ENCODE results near the gene DHRS7. TPM values are rescaled to one million over a fixed set of nuclear protein-coding genes. Genes with fewer than 3 reads are reported as not detected.

DHRS7 gene
- total RNA-seq, 3 donors from 2014 or later, result 30.1 to 41.7 (median 35.2) TPM

DNA sequence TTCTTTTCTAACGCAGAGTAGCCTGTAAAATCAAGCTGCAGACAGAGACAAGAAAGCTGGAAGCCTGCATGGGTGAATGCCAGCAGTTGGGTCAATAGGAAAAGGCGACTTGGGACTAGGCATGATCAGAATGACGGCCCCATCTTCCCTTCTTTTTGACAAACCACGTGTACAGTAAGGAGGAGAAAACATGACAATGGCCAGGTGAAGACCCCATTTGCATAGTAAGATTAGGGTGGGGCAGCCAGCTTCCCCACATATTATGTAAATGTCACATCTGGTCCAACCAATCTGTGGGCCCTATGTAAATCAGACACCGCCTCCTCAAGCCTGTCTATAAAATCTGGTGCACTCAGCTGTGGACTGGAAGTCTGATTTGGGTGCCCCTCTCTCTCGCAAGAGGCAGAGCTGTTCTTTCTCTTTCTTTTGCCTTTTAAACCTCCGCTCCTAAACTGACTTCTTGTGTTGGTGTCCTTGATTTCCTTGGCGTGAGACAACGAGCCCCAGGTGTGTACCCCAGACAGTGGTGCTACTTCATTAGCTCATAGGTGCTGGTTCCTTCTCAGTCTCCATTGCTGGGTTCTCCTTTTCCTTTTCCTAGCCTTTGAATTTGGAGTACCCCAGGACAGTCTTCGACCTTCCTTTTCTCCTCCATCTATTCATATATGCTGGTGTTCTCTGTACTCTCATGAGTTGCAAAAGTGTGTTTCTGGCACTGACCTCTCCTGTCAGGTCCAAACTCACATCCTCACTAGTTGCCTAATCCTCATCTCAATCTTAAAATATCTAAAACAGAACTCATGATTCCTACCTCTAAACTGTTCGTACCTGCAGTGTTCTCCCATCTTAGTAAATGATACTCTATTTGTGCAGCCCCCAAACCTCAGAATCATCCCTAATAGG, 9.4 kb upstream of the DHRS7 start:
- Mint-ChIP-seq H3K4me3 (no peak overlapping the region), H3K27me3 (ENCODE audit: low read depth) (no peaks in the 10 kb centered on the region)
- no peak for DNase-seq

DNA sequence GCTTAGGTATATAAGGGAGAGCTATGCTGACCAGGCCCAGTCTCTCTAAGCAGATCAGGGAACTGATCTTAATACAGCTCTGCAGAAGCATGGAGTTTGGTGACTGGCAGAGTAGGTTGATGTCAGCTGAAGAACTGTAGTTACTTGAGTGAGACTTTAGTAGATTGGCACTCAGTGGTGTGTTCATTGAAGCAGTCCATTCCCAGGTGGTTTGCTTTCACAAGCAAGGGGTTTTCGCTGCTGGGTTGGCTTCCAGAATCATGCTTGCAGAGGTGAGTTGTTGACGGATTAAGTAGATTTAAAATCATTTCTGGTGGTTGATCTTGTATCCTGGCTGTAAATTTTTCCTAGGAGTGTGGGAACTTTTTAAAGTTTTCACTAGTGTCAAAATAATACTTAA, 6.5 kb upstream of the DHRS7 start:
- Mint-ChIP-seq H3K36me3 (ENCODE audit: insufficient read depth) (no peaks in the 10 kb centered on the region), H3K27me3 (ENCODE audit: low read depth) (no peaks in the 10 kb centered on the region), H3K4me1 (ENCODE audit: low read depth) (peaks cover under 1% of the 10 kb centered on the region), H3K9me3 (no peaks in the 10 kb centered on the region), H3K4me3 (no peak overlapping the region)
- ATAC-seq, result no peak
- no peak for DNase-seq

More for the DNA sequence above, 9.4 kb upstream of the DHRS7 start:
- peaks cover under 1% of the 10 kb centered on the region for H3K9me3 Mint-ChIP-seq
- H3K36me3 Mint-ChIP-seq (ENCODE audit: insufficient read depth), result no peaks in the 10 kb centered on the region
- no peaks in the 10 kb centered on the region for H3K4me1 Mint-ChIP-seq (ENCODE audit: low read depth)
- ATAC-seq, result no peak

DNA sequence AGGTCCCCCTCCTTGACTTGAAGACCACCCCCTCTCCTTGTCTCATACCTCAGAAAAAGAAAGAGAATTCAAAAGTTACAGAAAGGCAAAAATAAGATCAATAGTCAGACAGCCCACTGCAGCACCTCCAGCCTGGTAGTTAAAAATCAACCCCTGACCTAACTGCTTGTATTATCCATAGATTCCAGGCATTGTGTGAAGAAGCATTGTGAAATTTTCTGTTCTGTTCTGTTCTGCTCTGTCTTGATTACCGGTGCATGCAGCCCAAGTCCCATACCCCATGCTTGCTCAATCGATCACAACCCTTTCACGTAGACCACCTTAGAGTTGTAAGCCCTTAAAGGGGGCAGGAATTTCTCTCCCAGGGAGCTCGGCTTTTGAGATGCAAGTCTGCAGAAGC, 5.8 kb upstream of the DHRS7 start:
- Mint-ChIP-seq H3K4me3 (no peak overlapping the region), H3K27me3 (ENCODE audit: low read depth) (no peaks in the 10 kb centered on the region), H3K36me3 (ENCODE audit: insufficient read depth) (no peaks in the 10 kb centered on the region), H3K4me1 (ENCODE audit: low read depth) (peaks cover 8% of the 10 kb centered on the region), H3K9me3 (no peaks in the 10 kb centered on the region)
- ATAC-seq (no peak), DNase-seq (no peak)

DNA sequence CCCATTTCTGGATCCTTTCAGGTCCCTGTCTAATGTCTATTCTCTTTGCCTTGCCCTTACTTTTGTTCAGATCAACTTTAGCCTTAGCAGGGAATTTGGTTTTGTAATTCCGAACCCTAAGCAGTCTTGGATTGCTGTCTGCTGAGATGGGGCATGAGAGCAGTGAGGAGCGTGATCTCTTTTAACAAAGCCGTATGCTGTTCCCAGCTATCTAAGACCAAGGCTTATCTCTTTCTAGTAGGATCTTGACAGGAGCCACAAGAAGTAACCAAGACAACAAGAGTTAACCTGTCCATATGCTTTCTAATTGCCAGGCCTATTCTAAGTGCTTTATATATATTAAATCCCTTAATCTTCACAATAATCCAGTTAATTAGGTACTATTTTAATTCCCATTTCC, 4.5 kb upstream of the DHRS7 start:
- Mint-ChIP-seq H3K36me3 (ENCODE audit: insufficient read depth) (no peaks in the 10 kb centered on the region), H3K9me3 (no peaks in the 10 kb centered on the region), H3K4me3 (no peak overlapping the region), H3K27me3 (ENCODE audit: low read depth) (no peaks in the 10 kb centered on the region), H3K4me1 (ENCODE audit: low read depth) (peaks cover 15% of the 10 kb centered on the region)
- ATAC-seq (no peak), DNase-seq (no peak)

DNA sequence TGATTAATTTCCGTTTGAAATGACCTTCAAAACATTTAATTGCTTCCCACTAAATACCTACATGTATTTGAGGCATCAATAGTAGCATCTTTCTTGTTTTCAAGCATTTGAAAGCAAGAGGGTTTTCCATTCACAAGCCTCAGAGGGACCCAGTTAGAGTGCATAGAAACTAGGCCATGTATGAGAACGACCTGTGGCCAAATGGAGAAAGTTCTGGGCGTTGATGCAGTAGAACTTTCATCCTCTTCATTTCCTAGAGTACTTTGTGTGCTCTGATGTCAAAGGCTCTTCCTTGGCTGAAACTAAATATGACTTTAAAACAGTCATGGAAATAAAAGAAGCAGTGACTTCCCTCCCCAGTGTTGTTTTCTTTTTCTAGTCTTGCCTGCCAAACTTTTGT, 944 bp upstream of the DHRS7 start:
- Mint-ChIP-seq H3K27me3 (ENCODE audit: low read depth) (no peaks in the 10 kb centered on the region), H3K9me3 (no peaks in the 10 kb centered on the region), H3K36me3 (ENCODE audit: insufficient read depth) (no peaks in the 10 kb centered on the region), H3K4me1 (ENCODE audit: low read depth) (peaks cover 40% of the 10 kb centered on the region), H3K4me3 (peak overlapping the region; percentile 80)
- ATAC-seq (no peak), DNase-seq (no peak)

DNA sequence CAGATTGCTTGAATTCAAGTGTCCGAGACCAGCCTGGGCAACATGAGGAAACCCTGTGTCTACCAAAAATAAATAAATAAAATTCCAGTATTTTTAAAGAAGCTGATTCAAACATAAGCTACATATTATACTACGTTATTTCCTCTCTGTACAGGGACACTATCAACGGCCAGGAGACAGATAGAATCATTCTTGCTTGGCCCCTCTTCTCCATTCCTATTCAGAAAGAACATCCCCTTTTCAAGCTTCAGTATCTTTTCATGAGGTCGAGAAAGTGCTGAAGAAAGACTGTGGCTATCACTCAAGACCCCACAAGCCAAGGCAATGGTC, 314 bp upstream of the DHRS7 start:
- DNase-seq, result no peak
- Mint-ChIP-seq H3K4me3 (peak overlapping the region; percentile 80), H3K27me3 (ENCODE audit: low read depth) (no peaks in the 10 kb centered on the region), H3K4me1 (ENCODE audit: low read depth) (peaks cover 46% of the 10 kb centered on the region), H3K36me3 (ENCODE audit: insufficient read depth) (no peaks in the 10 kb centered on the region), H3K9me3 (no peaks in the 10 kb centered on the region)
- ATAC-seq, result peak; percentile 4 to 6

DNA sequence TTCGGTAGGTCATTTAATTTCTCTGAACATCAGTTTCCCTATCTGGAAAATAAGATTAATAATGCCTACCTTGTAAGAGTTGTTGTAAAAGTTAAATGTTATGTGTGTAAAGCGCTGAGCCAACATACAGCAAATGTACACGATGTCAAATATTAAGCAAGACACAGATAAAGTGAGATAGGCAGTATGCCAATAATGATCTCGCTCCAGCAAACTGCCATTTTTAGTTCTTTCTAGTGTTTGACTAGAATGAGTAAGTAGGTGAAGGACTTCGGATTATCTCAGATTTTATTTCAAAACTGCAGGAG, 840 bp downstream of the DHRS7 start:
- H3K9me3 Mint-ChIP-seq, result no peaks in the 10 kb centered on the region
- peaks cover 54% of the 10 kb centered on the region for H3K4me1 Mint-ChIP-seq (ENCODE audit: low read depth)
- no peak for DNase-seq
- H3K27me3 Mint-ChIP-seq (ENCODE audit: low read depth), result no peaks in the 10 kb centered on the region
- peak overlapping the region; percentile 99 for H3K4me3 Mint-ChIP-seq
- H3K36me3 Mint-ChIP-seq (ENCODE audit: insufficient read depth), result peaks cover 4% of the 10 kb centered on the region
- ATAC-seq, result no peak

DNA sequence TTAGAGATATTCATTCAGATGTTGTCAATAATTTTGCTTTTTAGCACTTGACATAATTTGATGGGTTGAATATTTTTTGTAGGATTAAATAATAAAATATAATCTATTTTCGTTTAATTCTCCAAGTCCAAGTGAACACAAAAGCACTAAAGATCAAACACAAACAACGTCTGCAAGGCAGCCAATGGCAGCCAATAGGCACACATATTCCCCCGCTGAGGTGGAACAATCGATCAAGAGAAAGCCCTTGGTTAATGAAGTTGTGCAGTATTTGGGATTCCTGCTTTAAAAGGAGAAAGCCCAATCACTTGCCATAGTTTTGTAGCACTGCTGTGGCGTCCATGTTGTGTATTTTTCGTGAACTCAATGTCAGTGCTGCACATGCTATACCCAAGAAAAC, 1.5 kb downstream of the DHRS7 start:
- peak overlapping the region; percentile 99 for H3K4me3 Mint-ChIP-seq
- DNase-seq, result no peak
- no peaks in the 10 kb centered on the region for H3K9me3 Mint-ChIP-seq
- peaks cover 5% of the 10 kb centered on the region for H3K36me3 Mint-ChIP-seq (ENCODE audit: insufficient read depth)
- peaks cover 61% of the 10 kb centered on the region for H3K4me1 Mint-ChIP-seq (ENCODE audit: low read depth)
- H3K27me3 Mint-ChIP-seq (ENCODE audit: low read depth), result no peaks in the 10 kb centered on the region
- ATAC-seq, result no peak

DNA sequence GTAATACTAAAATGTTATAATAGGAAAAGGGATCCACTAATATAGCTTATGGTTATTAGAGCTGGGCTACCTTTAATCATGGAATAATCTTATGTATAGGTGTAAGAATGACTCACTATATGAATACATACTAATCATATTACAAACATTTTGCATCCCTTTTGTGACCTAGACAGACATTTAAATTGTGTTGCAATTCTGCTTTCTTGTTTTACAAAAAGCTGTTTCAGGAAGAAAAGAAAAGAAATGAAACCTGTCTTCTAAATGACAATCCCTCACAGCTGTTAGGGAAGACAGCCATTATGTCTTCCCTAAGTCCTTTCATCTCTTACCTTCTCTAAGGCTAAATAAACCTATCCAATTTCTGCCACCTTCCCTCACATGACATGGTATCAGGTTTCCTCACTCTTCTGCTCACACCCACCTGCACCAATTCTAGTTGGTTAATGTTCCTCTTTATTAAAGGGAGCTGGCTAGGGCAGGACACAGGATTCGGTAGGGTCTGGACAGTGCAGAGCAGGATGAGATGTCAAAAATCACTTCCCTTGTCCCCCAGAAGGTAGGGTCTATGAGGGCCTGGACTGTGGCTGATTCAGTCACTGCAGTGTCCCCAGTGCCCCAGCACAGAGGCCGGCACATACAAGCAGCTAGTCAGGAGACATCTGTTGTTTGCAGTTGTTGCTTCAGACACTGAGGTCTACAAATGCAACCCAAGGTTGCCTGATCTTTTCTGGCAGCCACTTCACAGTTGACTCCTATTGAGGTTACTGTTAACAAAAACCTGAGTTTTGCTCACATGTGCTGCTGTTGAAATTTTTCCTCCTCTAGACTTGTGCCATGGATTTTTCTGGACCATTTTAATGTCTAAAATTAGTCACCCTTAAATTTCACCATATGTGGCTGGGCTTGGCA, 3.7 kb downstream of the DHRS7 start:
- no peak for ATAC-seq

DNA sequence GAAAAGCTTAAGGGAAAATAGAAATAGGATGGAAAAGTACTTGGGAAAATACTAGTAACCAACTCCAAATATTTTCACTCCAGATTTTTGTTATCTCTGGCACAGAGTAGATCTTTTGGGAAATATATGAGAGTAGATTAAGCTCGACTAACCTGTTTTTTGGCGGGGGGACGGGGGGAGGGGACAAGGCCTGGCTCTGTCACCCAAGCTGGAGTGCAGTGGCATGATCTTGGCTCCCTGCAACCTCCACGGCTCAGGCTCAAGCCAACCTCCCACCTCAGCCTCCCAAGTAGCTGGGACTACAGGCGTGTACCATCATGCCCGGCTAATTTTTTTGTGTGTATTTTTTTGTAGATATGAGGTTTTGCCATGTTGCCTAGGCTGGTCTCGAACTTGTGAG, 4.8 kb downstream of the DHRS7 start:
- H3K4me3 Mint-ChIP-seq, result no peak overlapping the region
- peaks cover 13% of the 10 kb centered on the region for H3K36me3 Mint-ChIP-seq (ENCODE audit: insufficient read depth)
- ATAC-seq, result no peak
- H3K4me1 Mint-ChIP-seq (ENCODE audit: low read depth), result peaks cover 75% of the 10 kb centered on the region
- no peaks in the 10 kb centered on the region for H3K27me3 Mint-ChIP-seq (ENCODE audit: low read depth)
- H3K9me3 Mint-ChIP-seq, result no peaks in the 10 kb centered on the region
- DNase-seq, result no peak

More for the DNA sequence above, 3.7 kb downstream of the DHRS7 start:
- no peaks in the 10 kb centered on the region for H3K27me3 Mint-ChIP-seq (ENCODE audit: low read depth)
- no peaks in the 10 kb centered on the region for H3K9me3 Mint-ChIP-seq
- no peak overlapping the region for H3K4me3 Mint-ChIP-seq
- no peak for DNase-seq
- peaks cover 75% of the 10 kb centered on the region for H3K4me1 Mint-ChIP-seq (ENCODE audit: low read depth)
- peaks cover 11% of the 10 kb centered on the region for H3K36me3 Mint-ChIP-seq (ENCODE audit: insufficient read depth)

DNA sequence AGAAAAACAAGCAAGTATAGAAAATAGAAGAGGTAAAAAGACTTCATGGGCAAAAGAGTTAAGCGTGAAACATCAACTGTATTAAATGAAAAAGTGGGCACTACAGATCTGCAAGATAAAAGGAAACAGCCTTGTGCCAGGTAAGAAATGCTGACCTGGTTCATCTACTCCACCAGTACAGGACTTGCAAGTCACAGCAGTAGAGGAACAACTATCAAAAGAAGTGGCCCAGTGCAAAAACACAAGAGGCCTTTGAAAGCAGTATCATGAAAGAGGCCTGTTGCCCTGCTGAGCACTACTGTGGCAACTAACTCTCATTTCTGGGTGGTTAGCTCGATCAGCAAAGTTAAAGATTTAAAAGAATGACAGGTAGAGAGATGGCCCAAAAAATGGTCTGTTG, 10.5 kb downstream of the DHRS7 start:
- no peaks in the 10 kb centered on the region for H3K9me3 Mint-ChIP-seq
- no peaks in the 10 kb centered on the region for H3K27me3 Mint-ChIP-seq (ENCODE audit: low read depth)
- DNase-seq (no peak), ATAC-seq (no peak)
- H3K4me3 Mint-ChIP-seq, result no peak overlapping the region
- peaks cover 29% of the 10 kb centered on the region for H3K36me3 Mint-ChIP-seq (ENCODE audit: insufficient read depth)
- H3K4me1 Mint-ChIP-seq (ENCODE audit: low read depth), result peaks cover 74% of the 10 kb centered on the region

DNA sequence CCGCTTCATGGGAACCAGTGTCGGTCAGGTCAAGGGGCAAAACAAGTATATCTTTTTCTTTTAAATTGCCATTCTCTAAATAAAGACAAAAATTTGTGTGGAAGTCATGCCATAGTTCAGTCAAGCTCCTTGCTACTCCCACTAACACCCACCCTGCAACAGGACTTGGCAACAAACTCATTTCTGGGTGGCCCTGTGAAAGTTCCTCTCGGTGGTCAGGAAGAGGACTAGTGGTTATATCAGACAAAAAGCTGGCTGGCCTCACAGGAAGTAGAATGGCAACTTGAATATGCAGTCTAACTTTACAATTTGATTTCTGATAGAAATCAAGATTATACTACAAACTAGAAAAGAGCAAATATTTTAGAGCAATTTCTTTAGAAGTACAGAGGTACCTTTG, 11.2 kb downstream of the DHRS7 start:
- ATAC-seq, result no peak
- DNase-seq, result no peak
- H3K27me3 Mint-ChIP-seq (ENCODE audit: low read depth), result no peaks in the 10 kb centered on the region
- H3K4me1 Mint-ChIP-seq (ENCODE audit: low read depth), result peaks cover 67% of the 10 kb centered on the region
- peaks cover 32% of the 10 kb centered on the region for H3K36me3 Mint-ChIP-seq (ENCODE audit: insufficient read depth)
- no peaks in the 10 kb centered on the region for H3K9me3 Mint-ChIP-seq
- no peak overlapping the region for H3K4me3 Mint-ChIP-seq

DNA sequence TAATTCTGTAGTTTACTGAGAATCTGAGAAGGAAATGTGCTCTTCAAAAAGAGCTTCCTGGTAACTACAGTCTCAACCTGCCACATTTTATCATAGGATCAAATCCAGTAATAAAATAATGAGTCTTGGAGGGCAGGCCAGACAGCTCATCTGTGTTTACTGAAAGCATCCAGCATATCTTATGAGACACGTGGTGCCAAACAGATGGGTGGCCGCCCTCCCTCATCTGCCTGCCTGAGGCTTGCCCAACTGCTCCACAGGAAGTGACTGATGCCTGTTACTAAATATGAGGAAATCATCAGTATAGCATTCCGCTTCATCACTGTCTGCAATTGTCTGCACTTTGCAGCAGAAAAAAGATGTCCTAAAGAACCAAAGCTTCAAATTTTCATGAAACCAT, 13.5 kb downstream of the DHRS7 start:
- peak; percentile 98 to 99 for ATAC-seq
- no peaks in the 10 kb centered on the region for H3K27me3 Mint-ChIP-seq (ENCODE audit: low read depth)

DNA sequence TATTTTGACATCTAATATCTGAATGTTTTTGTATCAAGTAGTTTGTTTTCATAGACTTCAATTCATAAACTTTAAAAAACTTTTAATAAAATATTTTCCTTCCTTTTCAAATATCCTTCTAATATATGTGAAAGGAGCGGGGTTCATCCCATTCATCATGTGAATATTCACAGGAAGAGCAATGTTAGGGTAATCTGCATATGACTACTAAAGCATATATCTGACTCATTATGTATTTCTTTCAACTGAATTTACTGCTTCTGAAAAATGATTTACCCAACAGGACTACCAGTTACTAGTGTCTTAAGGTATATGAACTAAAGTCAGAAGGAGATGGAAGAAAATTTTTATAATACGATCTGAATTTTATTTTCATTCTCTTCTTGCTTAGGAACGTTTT, 30.5 kb downstream of the DHRS7 start:
- H3K9me3 Mint-ChIP-seq, result no peaks in the 10 kb centered on the region
- H3K36me3 Mint-ChIP-seq (ENCODE audit: insufficient read depth), result peaks cover 17% of the 10 kb centered on the region
- ATAC-seq (no peak), DNase-seq (no peak)
- no peaks in the 10 kb centered on the region for H3K27me3 Mint-ChIP-seq (ENCODE audit: low read depth)
- no peak overlapping the region for H3K4me3 Mint-ChIP-seq
- H3K4me1 Mint-ChIP-seq (ENCODE audit: low read depth), result no peaks in the 10 kb centered on the region

More for the DNA sequence above, 13.5 kb downstream of the DHRS7 start:
- H3K4me3 Mint-ChIP-seq, result no peak overlapping the region
- H3K9me3 Mint-ChIP-seq, result no peaks in the 10 kb centered on the region
- peaks cover 31% of the 10 kb centered on the region for H3K36me3 Mint-ChIP-seq (ENCODE audit: insufficient read depth)
- peak; percentile 63 for DNase-seq
- peaks cover 49% of the 10 kb centered on the region for H3K4me1 Mint-ChIP-seq (ENCODE audit: low read depth)

DNA sequence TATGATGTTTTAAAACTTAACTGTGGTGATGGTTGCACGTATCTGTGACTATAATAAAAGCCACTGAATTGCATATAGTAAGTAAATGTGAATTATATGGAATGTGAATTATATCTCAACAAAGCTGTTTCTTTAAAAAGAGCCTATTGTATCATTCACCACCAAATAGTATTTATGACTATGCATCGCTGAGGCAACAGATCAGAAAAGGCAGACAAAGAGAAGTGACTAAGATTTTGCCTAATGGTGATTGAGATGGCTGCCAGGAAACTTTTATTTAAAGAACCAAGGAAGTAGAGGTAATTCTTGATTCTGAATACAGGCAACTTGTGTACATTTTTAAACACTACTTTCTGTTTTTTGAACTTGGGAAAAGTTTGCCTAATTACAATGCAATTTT, 31.7 kb downstream of the DHRS7 start:
- ATAC-seq (no peak), DNase-seq (no peak)
- no peaks in the 10 kb centered on the region for H3K9me3 Mint-ChIP-seq
- H3K4me1 Mint-ChIP-seq (ENCODE audit: low read depth), result no peaks in the 10 kb centered on the region
- H3K4me3 Mint-ChIP-seq, result no peak overlapping the region
- peaks cover 21% of the 10 kb centered on the region for H3K36me3 Mint-ChIP-seq (ENCODE audit: insufficient read depth)
- H3K27me3 Mint-ChIP-seq (ENCODE audit: low read depth), result no peaks in the 10 kb centered on the region
